ENCODE measurements around the gene HUNK.

- no peak for TF ChIP-seq ZC3H10 (CRISPR knock-in tag; IDR thresholded peaks at IDR 0.05)
- no peak for TF ChIP-seq ESRRG (CRISPR knock-in tag; IDR thresholded peaks at IDR 0.05)
Observed at GRCh38 chr21:31847761-31848160, 25.1 kb upstream of the HUNK start.

Data from SK-N-SH treated with all-trans-retinoic acid at 6 μM for 48 hours (cell line).